SK-N-SH (cell line): ENCODE measurements around the gene TMEM174. TPM values are rescaled to one million over a fixed set of nuclear protein-coding genes. Genes with fewer than 3 reads are reported as not detected.

Source experiments
- CTCF ChIA-PET: fragments of 300-600, 350-600 bp; formaldehyde crosslinking; extraction: SDS; loops from one replicate; lab custom pipeline; 2021; lab: Yijun Ruan, JAX
- POLR2A ChIA-PET: fragments of 350-600 bp; sonication (Branson Sonifier 250); formaldehyde crosslinking; extraction: SDS; loops from one replicate; lab custom pipeline; 2020; ENCODE audit warnings: antibody characterized with exemption, inconsistent platforms; lab: Yijun Ruan, JAX
- DNase-seq: peaks from one replicate; pipeline ENCODE4 v3.0.0; 2012
- H2AFZ ChIP-seq: fragments of 200-600 bp; sonication (generic); 2 replicates; pipeline ENCODE4 v1.8.1; 2016; ENCODE audit warnings: antibody characterized with exemption, mild to moderate bottlenecking, low read depth
- H3F3A ChIP-seq: fragments of 200-600 bp; sonication (generic); replicated peaks from 2 replicates; pipeline ENCODE3; 2016; ENCODE audit warnings: antibody characterized with exemption, mild to moderate bottlenecking; ENCODE audit not compliant: insufficient read depth
- H3K27ac ChIP-seq, 2 experiments: fragments of 200-500 bp in 1 of 2; fragments of 200-600 bp in 1 of 2; sonication (Bioruptor generic) in 1 of 2; sonication (generic), shearing (Covaris generic) in 1 of 2; 2 replicates each; pipeline versions ENCODE4 v1.5.1 to v1.6.1; 2014 to 2016; ENCODE audit warnings: low read depth in 2 of 2, inconsistent platforms in 1 of 2, low read length in 1 of 2, mild to moderate bottlenecking in 1 of 2, mixed read lengths in 1 of 2
- H3K27me3 ChIP-seq: fragments of 200-600 bp; sonication (generic), shearing (Covaris generic); 2 replicates; pipeline ENCODE4 v1.6.1; 2016; ENCODE audit warnings: mixed run types; ENCODE audit not compliant: insufficient read depth
- H3K36me3 ChIP-seq, 2 experiments: fragments of 200-500 bp in 1 of 2; fragments of 200-600 bp in 1 of 2; sonication (Bioruptor generic) in 1 of 2; sonication (generic) in 1 of 2; replicated peaks in 1 of 2; 2 replicates each; pipeline versions ENCODE3 to v1.5.1; 2014 to 2016; ENCODE audit warnings: low read length in 1 of 2, mild to moderate bottlenecking in 1 of 2; ENCODE audit not compliant: insufficient read depth in 2 of 2, control insufficient read depth in 1 of 2
- H3K4me1 ChIP-seq, 2 experiments: fragments of 200-500 bp in 1 of 2; fragments of 200-600 bp in 1 of 2; sonication (Bioruptor generic) in 1 of 2; sonication (generic), shearing (Covaris generic) in 1 of 2; 2 replicates each; pipeline versions ENCODE4 v1.5.1 to v1.6.1; 2014 to 2016; ENCODE audit warnings: low read depth in 1 of 2, low read length in 1 of 2, mixed run types in 1 of 2; ENCODE audit not compliant: insufficient read depth in 2 of 2, control insufficient read depth in 1 of 2
- H3K4me2 ChIP-seq: fragments of 200-600 bp; sonication (generic), shearing (Covaris generic); 2 replicates; pipeline ENCODE4 v1.6.1; 2017; ENCODE audit warnings: mixed run types
- H3K4me3 ChIP-seq, 2 experiments: fragments of 200-500 bp in 1 of 2; fragments of 200-600 bp in 1 of 2; sonication (Bioruptor generic) in 1 of 2; sonication (generic), shearing (Covaris generic) in 1 of 2; 2 replicates each; pipeline versions ENCODE4 v1.5.1 to v1.8.1; 2014 to 2016; ENCODE audit warnings: low read depth in 2 of 2, inconsistent platforms in 1 of 2, low read length in 1 of 2, mild to moderate bottlenecking in 1 of 2, mixed read lengths in 1 of 2, moderate library complexity in 1 of 2
- H3K79me2 ChIP-seq: fragments of 200-600 bp; sonication (generic); 2 replicates; pipeline ENCODE4 v1.8.1; 2017; ENCODE audit warnings: mild to moderate bottlenecking; ENCODE audit not compliant: insufficient read depth
- H3K9ac ChIP-seq: fragments of 200-600 bp; sonication (generic); 2 replicates; pipeline ENCODE4 v1.6.1; 2017; ENCODE audit warnings: mixed run types
- H3K9me2 ChIP-seq: fragments of 200-600 bp; sonication (generic); 2 replicates; pipeline ENCODE4 v1.6.1; 2017; ENCODE audit warnings: mixed run types
- H3K9me3 ChIP-seq: fragments of 200-600 bp; sonication (generic); 2 replicates; pipeline ENCODE4 v1.6.1; 2017; ENCODE audit warnings: mixed run types, mild to moderate bottlenecking, moderate library complexity
- H4K20me1 ChIP-seq: fragments of 200-600 bp; sonication (generic); 2 replicates; pipeline ENCODE4 v1.6.1; 2017; ENCODE audit warnings: mild to moderate bottlenecking, mixed run types; ENCODE audit not compliant: insufficient read depth
- EP300 ChIP-seq, 2 experiments: IDR thresholded peaks; 2 replicates each; pipeline versions ENCODE4 v1.4.0 to v1.6.1; 2012; ENCODE audit warnings: borderline replicate concordance in 1 of 2, low read depth in 1 of 2, low read length in 1 of 2
- EZH2phosphoT487 ChIP-seq: fragments of 200-600 bp; sonication (generic); IDR thresholded peaks from 2 replicates; pipeline ENCODE4 v1.6.1; 2017; ENCODE audit warnings: low read depth, mixed run types, mild to moderate bottlenecking, antibody characterized with exemption, moderate library complexity, borderline replicate concordance
- FOXJ3 ChIP-seq: sonication (generic); formaldehyde crosslinking; IDR thresholded peaks from 2 replicates; pipeline ENCODE4 v1.5.1; 2020; ENCODE audit warnings: mild to moderate bottlenecking, missing genetic modification reagents
- GABPA ChIP-seq: IDR thresholded peaks from 2 replicates; pipeline ENCODE4 v1.4.0; 2012; ENCODE audit warnings: low read depth, mild to moderate bottlenecking
- GATA2 ChIP-seq: sonication (generic); formaldehyde crosslinking; IDR thresholded peaks from 2 replicates; pipeline ENCODE4 v1.5.0; 2020; ENCODE audit warnings: mild to moderate bottlenecking, missing genetic modification reagents
- JUND ChIP-seq: IDR thresholded peaks from 2 replicates; pipeline ENCODE4 v1.4.0; 2012
- MAX ChIP-seq: IDR thresholded peaks from 2 replicates; pipeline ENCODE4 v1.4.0; 2012; ENCODE audit warnings: low read depth
- MEF2A ChIP-seq: IDR thresholded peaks from 2 replicates; pipeline ENCODE4 v1.4.0; 2012; ENCODE audit warnings: low read depth, borderline replicate concordance
- MXI1 ChIP-seq: IDR thresholded peaks from 2 replicates; pipeline ENCODE4 v1.6.1; 2012; ENCODE audit warnings: mild to moderate bottlenecking, low read depth, low read length, improper control_type of control experiment
- NFIC ChIP-seq: IDR thresholded peaks from 2 replicates; pipeline ENCODE4 v1.4.0; 2012; ENCODE audit warnings: borderline replicate concordance
- PBX3 ChIP-seq: IDR thresholded peaks from 2 replicates; pipeline ENCODE4; 2012
- RAD21 ChIP-seq: IDR thresholded peaks from 2 replicates; pipeline ENCODE4 v1.6.1; 2012; ENCODE audit warnings: mild to moderate bottlenecking, low read length
- RCOR1 ChIP-seq: fragments of 150-350 bp; IDR thresholded peaks from 2 replicates; pipeline ENCODE4 v1.6.1; 2017; ENCODE audit warnings: antibody characterized with exemption, low read length
- REST ChIP-seq: IDR thresholded peaks from 2 replicates; pipeline ENCODE4 v1.6.1; 2012; ENCODE audit warnings: mild to moderate bottlenecking, low read depth, low read length, moderate library complexity
- SIN3A ChIP-seq: IDR thresholded peaks from 2 replicates; pipeline ENCODE4 v1.6.1; 2012; ENCODE audit warnings: low read depth, mild to moderate bottlenecking, low read length, moderate library complexity, borderline replicate concordance
- TCF12 ChIP-seq: IDR thresholded peaks from 2 replicates; pipeline ENCODE4 v1.4.0; 2012
- USF1 ChIP-seq: IDR thresholded peaks from 2 replicates; pipeline ENCODE4 v1.4.0; 2012; ENCODE audit warnings: low read depth, borderline replicate concordance
- ZBTB33 ChIP-seq: IDR thresholded peaks from 2 replicates; pipeline ENCODE4 v1.4.0; 2012; ENCODE audit warnings: low read depth, borderline replicate concordance
- WGBS: methylation state at CpG from one replicate; pipeline ENCODE4 v1.1.6; 2017; ENCODE audit warnings: low lambda C conversion rate; 5-methylcytosine and 5-hydroxymethylcytosine counted together
- polyA plus RNA-seq, 3 experiments: library from polyadenylated mRNA; depleted of rRNA; stranded (reverse); fragments of >200 nt; gene quantifications; 2 replicates each; pipeline ENCODE4 v1.2.3, GENCODE V29; 2012

Gene TMEM174
- polyA plus RNA-seq, 1 of the 3 experiments (the other 2 are of a cell fraction), result not detected

- no peak for DNase-seq
- Histone ChIP-seq H3K4me1 (no peaks in the 10 kb centered on the region), H4K20me1 (no peaks in the 10 kb centered on the region), H3K9me2 (no peaks in the 10 kb centered on the region), H3K4me3 (no peak overlapping the region), H3F3A (no peaks in the 10 kb centered on the region), H3K9me3 (no peaks in the 10 kb centered on the region), H3K4me2 (no peak overlapping the region), H3K36me3 (no peaks in the 10 kb centered on the region), H3K27me3 (no peaks in the 10 kb centered on the region), H3K27ac (no peak overlapping the region), H3K9ac (no peak overlapping the region), H2AFZ (no peak overlapping the region), H3K79me2 (no peaks in the 10 kb centered on the region)
- ChIA-PET POLR2A (no interaction called here), CTCF (interaction anchor here (1.3 kb wide), 1 partner anchor 13 kb away, joined by 6 read pairs; no protein-coding TSS in a partner anchor)
- TF ChIP-seq MAX (no peak), RAD21 (no peak), TCF12 (no peak), EP300 (IDR thresholded peaks at IDR 0.05; ENCODE audit: borderline replicate concordance in 1 of 2, low read depth in 1 of 2, low read length in 1 of 2) (no peak), ZBTB33 (no peak), USF1 (no peak), GATA2 (no peak), EZH2phosphoT487 (no peak), REST (no peak)
- 67% methylated on average over 4 of the region's 4 CpGs for WGBS
Measured at GRCh38 chr5:73158313-73158712, 14.7 kb upstream of the TMEM174 start.

GRCh38 chr5:73160239-73160671 lies 12.7 kb upstream of the TMEM174 start:
- H4K20me1 ChIP-seq, result no peaks in the 10 kb centered on the region
- H3K79me2 ChIP-seq, result no peaks in the 10 kb centered on the region
- no peak overlapping the region for H3K4me3 ChIP-seq
- DNase-seq, result no peak
- H3K27ac ChIP-seq, result no peak overlapping the region
- no peaks in the 10 kb centered on the region for H3K9me2 ChIP-seq
- ChIA-PET CTCF (interaction anchor here (1.6 kb wide), 1 partner anchor 41 kb away, joined by 3 read pairs; no protein-coding TSS in a partner anchor), POLR2A (no interaction called here)
- H3K9ac ChIP-seq, result no peak overlapping the region
- H3K36me3 ChIP-seq, result no peaks in the 10 kb centered on the region
- no peaks in the 10 kb centered on the region for H3K4me1 ChIP-seq
- peak overlapping the region; percentile 47; the same call in 1 of the 2 replicates for H2AFZ ChIP-seq
- H3K4me2 ChIP-seq, result no peak overlapping the region
- H3K9me3 ChIP-seq, result no peaks in the 10 kb centered on the region
- no peaks in the 10 kb centered on the region for H3F3A ChIP-seq
- H3K27me3 ChIP-seq, result peaks cover 4% of the 10 kb centered on the region; the same call in 1 of the 2 replicates
- WGBS, result 32% methylated on average over 4 of the region's 4 CpGs
- no peak for TF ChIP-seq RCOR1
- no peak for TF ChIP-seq NFIC
- peak; percentile 19; the same call in 1 of the 2 replicates for TF ChIP-seq TCF12
- no peak for TF ChIP-seq GABPA
- TF ChIP-seq RAD21, result no peak
- no peak for TF ChIP-seq MEF2A
- TF ChIP-seq MXI1, result no peak
- no peak for TF ChIP-seq ZBTB33
- peak; percentile 24; the same call in 1 of the 2 replicates for TF ChIP-seq PBX3
- no peak for TF ChIP-seq EZH2phosphoT487
- no peak for TF ChIP-seq JUND
- no peak for TF ChIP-seq SIN3A
- TF ChIP-seq FOXJ3 (CRISPR knock-in tag), result no peak
